ENCODE results near the gene CEP57.

CEP57 gene

DNA sequence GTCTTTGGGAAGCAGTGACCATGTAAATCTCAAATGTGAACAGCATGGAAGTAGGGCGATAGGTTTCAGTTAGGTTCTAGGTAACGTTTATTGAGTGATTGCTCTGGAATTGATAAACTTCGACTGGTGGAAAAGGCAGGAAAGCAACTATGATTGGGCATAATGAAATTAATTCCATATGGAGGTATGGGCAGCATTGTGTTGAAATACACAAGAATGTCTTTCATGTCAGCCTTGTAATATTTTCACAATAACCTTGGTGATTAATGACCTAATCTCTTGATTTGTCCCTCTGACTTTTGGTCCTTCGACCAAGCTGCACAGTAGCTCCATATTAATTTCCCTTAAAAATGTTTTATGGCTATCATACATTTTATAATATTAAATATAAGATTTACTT is 2.8 kb downstream of the CEP57 start:
- in situ Hi-C loops (cut with MboI; ENCODE audit: low sequenced_read_pairs, unreplicated experiment), result no loop called here
- TF ChIP-seq, protein P1, sequence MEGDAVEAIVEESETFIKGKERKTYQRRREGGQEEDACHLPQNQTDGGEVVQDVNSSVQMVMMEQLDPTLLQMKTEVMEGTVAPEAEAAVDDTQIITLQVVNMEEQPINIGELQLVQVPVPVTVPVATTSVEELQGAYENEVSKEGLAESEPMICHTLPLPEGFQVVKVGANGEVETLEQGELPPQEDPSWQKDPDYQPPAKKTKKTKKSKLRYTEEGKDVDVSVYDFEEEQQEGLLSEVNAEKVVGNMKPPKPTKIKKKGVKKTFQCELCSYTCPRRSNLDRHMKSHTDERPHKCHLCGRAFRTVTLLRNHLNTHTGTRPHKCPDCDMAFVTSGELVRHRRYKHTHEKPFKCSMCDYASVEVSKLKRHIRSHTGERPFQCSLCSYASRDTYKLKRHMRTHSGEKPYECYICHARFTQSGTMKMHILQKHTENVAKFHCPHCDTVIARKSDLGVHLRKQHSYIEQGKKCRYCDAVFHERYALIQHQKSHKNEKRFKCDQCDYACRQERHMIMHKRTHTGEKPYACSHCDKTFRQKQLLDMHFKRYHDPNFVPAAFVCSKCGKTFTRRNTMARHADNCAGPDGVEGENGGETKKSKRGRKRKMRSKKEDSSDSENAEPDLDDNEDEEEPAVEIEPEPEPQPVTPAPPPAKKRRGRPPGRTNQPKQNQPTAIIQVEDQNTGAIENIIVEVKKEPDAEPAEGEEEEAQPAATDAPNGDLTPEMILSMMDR (IDR thresholded peaks at IDR 0.05; ENCODE audit: borderline replicate concordance, control extremely low read depth, extremely low read depth, insufficient read depth, missing control alignments), result no peak
- no peak for DNase-seq (ENCODE audit: low spot score)

DNA sequence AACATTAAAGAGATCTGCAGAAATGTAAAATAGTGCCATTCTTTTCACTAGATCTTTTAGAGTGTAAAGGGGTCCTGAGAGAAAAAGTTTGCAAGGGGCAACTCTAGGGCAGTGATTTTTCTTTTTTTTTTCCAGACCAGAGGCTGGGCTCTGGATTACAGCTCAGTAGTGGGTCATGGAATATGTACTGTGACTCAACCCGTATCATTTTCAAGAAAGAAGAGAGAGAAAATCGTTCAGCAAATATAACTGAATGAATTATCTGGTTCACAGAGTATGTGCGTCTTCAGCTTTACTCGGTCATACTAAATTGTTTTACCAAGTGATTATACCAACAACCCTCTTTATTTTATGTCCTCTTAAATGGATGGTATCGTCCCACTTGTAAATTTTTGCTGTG is 3.8 kb downstream of the CEP57 start:
- TF ChIP-seq, protein P1 (IDR thresholded peaks at IDR 0.05; ENCODE audit: borderline replicate concordance, control extremely low read depth, extremely low read depth, insufficient read depth, missing control alignments), result no peak
- in situ Hi-C loops (cut with MboI; ENCODE audit: low sequenced_read_pairs, unreplicated experiment), result no loop called here
- DNase-seq (ENCODE audit: low spot score), result no peak

DNA sequence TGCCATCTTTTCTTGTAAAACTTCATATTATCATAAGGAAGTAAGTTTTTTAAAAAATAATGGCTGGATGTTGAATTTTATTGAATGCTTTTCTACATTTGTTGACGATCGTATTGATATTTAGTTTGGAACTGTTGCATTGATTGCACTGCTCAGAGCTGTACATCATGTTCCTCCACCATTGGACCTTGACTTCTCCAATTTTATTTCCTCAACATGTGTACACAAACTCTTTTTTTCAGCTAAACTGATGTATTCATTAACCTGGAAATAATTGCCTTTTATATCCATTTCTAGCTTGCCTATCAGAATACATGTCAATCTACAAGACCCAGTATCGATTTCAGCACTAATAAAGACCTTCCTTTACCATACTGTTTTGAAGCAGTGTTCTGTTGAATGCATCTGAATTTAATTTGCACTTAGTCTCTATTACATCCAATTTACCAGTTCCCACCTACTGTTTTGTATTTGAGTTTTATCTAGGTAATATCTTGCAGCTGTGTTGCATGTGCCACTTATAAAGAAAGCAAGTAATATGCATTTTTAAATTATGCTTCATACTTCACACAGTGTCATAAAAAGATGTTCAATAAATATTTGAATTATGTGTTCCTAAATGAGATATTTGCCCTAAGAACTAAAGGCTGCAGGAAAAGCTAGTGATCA is 5.5 kb downstream of the CEP57 start:
- TF ChIP-seq, protein P1 (IDR thresholded peaks at IDR 0.05; ENCODE audit: borderline replicate concordance, control extremely low read depth, extremely low read depth, insufficient read depth, missing control alignments), result no peak
- no peak for DNase-seq (ENCODE audit: low spot score)
- in situ Hi-C loops (cut with MboI; ENCODE audit: low sequenced_read_pairs, unreplicated experiment), result no loop called here

DNA sequence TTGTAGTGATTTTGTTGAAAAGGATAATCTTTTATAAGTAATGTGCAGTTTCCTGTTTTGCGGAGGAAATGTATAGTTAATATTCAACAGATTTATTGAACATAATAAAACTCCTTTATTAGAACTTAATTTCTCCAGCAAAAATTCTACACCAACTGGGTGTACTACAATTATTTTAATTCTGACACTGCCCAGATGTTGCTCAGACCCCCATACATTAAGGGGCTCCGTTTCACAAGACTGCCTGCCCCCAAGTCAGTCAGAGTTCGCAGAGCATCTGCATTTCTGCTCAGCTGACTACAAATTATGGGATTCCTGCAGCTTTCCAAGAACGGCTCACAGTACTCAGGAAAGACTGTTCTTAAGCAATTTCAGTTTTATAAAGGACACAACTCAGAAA is 6.2 kb downstream of the CEP57 start:
- no peak for DNase-seq (ENCODE audit: low spot score)
- in situ Hi-C loops (cut with MboI; ENCODE audit: low sequenced_read_pairs, unreplicated experiment), result no loop called here
- TF ChIP-seq, protein P1 (IDR thresholded peaks at IDR 0.05; ENCODE audit: borderline replicate concordance, control extremely low read depth, extremely low read depth, insufficient read depth, missing control alignments), result no peak

DNA sequence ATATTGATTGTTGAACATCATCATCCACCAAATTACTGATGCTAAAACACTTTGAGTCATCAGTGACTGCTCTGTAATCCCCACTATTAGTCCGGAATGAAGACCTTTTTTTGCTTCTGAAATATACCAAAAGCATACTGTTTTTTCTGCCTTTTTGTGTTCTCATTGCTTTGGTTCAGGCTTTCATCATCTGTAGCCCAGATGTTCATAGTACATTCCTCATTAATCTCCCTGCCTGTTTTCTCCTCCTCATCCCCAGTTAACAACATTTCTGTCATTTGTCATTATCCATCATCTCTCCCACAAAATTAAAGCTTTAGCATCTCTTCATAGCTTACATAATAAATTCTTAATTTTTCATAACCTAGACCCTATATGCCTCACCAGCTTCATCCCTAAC is 9.2 kb downstream of the CEP57 start:
- TF ChIP-seq, protein P1 (IDR thresholded peaks at IDR 0.05; ENCODE audit: borderline replicate concordance, control extremely low read depth, extremely low read depth, insufficient read depth, missing control alignments), result no peak
- DNase-seq (ENCODE audit: low spot score), result no peak
- in situ Hi-C loops (cut with MboI; ENCODE audit: low sequenced_read_pairs, unreplicated experiment), result no loop called here

DNA sequence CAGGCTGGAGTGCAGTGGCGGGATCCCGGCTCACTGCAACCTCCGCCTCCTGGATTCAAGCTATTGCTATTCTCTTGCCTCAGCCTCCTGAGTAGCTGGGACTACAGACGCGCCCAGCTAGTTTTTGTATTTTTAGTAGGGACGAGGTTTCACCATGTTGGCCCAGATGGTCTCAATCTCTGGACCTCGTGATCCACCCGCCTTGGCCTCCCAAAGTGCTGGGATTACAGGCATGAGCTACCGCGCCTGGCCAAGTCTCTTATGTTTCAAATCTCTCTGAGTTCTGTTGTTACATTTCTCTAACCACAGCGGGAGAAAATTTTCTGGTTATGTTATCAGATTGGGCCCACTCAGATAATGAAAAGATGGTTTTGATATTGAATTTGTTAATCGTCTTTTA is 10.1 kb downstream of the CEP57 start:
- in situ Hi-C loops (cut with MboI; ENCODE audit: low sequenced_read_pairs, unreplicated experiment), result no loop called here
- DNase-seq (ENCODE audit: low spot score), result no peak
- TF ChIP-seq, protein P1 (IDR thresholded peaks at IDR 0.05; ENCODE audit: borderline replicate concordance, control extremely low read depth, extremely low read depth, insufficient read depth, missing control alignments), result no peak
